HG02840 (cell line): Measurements from ENCODE around the gene ANK2.

Experiments used
- ATAC-seq: cut with Tn5 transposase; IDR thresholded peaks from one replicate; pipeline ENCODE4 v1.9.1; 2021; ENCODE audit warnings: mild to moderate bottlenecking, moderate library complexity, moderate number of reproducible peaks; ENCODE audit not compliant: unreplicated experiment, low FRiP score

The ANK2 gene

GRCh38 chr4:113088050-113088449, 38.6 kb downstream of the ANK2 start:
- ATAC-seq: no peak

DNA sequence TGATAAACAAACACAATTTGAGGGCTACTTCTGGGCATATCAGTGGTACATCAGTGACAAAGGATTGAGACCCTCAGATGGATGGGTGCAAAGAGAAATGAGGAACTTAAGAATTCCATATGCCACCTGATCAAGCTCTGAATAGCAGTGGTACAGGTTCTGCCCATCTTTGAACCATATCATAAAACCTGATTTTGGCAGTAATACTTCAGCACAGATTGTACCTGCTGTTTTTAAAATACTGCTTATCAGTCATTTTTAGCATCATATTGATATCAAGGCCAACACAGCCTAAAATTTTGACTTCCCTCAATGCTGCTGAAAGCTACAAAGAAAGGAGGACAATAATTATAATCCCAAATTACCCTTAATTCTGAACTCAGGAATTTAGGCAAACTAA, 41.5 kb downstream of the ANK2 start:
- ATAC-seq: no peak

- ATAC-seq: no peak
These were observed 44.9 kb downstream of the ANK2 start for GRCh38 chr4:113094331-113094730.

DNA sequence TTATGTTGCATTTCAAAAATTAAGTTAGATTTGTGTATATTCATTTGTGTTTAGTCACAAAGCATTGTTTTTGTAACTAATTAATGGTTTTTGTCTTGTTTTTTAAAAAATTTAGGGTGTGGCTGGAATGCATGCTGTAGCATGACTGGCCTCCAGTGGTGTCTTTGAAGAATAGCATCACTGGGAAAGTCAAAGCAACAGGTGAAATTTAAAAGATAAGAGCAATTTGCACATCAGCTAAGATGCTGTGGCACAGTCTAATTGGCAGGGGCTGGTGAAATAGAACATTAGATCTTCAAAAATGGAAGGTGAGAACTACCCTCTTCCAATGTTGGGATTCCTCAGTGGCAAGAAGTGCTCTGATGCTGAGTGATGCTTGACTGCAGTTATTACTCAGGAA, 45.3 kb downstream of the ANK2 start:
- no peak for ATAC-seq

GRCh38 chr4:113101669-113102068, 52.2 kb downstream of the ANK2 start:
- no peak for ATAC-seq

- ATAC-seq: no peak
These were observed 54.1 kb downstream of the ANK2 start for GRCh38 chr4:113103556-113103955.

DNA sequence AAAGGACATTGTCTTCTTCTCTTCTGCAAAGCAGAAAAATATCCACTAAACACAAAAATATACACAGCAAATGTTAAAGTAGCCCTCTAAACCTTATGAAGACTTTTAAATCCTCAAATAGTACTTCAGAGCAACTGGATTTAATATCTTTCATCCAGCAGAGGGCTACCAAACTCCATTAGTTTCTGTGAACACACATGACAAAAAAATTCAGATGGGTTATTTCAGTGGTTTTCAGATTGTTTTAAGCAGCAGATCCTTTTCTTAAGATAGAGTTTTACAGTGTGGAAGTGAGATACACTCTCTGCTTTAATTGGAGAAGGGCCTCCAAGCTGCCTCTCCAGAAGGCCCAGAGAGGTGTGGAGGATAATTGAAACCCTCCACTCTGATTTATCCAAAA, 56.7 kb downstream of the ANK2 start:
- no peak for ATAC-seq

GRCh38 chr4:113109106-113109718, 59.8 kb downstream of the ANK2 start:
- no peak for ATAC-seq

DNA sequence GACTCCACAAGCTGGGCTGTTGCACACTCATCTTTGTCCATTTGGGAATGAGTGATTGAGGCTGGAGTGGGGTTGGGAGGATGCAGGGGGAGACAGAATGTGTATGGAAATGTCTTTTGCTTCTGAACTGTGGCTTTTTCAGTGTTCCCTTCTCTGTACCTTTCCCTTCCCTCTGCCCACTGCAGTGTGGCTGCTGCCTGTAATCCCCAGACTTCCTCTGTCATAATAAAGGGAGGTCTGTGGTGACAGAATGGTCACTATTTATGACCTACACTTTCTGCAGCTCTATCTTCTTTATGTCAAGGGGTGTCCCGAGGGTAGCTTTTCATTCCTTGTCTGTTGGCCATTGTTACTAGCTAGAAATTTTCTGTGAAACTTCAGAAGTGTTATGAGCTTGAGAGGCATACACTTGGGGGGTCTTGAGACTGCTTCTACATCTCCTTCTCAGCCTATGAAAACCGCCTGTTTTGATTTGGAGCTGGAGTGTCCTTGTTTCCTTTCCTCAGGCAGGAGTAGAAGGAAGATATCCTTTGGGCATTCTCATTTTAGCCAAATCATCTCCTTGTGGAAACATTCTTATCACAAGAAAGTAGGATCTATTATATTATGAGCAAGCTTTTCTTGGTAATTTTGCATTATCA, 63.0 kb downstream of the ANK2 start:
- no peak for ATAC-seq

DNA sequence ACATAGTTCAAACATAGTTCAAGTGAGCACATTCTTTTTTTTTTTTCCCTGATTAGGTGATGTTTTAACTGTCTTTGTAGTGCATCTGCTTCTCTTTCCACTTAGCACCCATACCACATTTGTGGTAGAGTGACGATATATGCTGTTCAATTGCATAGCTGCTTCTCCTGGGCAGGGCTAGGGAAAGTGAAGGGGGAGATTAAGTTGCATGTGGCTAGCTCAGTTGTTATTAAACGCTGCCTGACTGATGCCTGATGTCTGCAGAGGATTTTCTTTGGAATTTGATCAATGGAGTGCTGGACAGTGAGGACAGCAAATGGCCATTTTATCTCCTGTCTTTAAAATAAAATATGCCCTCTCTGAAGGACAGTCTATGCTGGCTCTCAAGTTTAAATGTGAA, 63.7 kb downstream of the ANK2 start:
- ATAC-seq: no peak

DNA sequence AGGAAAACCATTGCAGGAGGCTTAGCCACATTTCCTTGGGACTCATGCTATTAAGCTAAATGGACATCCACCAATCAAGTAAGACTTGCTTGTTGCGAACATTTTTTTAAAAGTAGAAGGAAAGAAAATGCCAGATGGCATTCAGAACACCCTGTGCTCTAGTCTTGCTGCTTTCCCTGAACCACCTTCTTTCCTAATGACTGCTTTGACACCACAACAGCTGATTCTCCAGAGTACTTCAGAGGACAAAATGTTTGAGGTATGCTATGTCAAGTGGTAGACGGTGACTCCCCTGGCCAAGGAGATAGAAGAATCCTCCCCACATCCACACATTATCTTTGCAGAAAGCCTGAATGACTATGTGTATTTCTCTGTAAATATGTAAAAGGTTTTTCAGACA, 65.4 kb downstream of the ANK2 start:
- ATAC-seq: no peak

- ATAC-seq: no peak
These were observed 67.2 kb downstream of the ANK2 start for GRCh38 chr4:113116414-113117357.

DNA sequence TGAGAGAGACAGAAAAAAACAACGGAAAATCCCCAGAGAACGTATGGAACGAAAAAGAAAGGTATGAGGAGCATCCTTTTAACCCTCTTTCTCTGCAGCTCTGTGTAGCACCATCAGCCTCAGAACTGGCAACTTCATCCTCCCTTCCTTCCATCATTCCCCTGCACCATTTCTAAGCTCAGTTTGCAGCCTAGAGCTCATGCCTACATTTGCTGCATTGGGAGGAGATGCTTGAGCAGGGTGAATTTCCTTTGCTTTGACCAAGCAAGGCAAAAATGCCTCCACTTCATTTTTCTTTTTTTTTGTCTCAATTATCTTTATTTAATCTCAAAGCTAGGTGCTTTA, 67.9 kb downstream of the ANK2 start:
- ATAC-seq: no peak

- no peak for ATAC-seq
These were observed 72.6 kb downstream of the ANK2 start for GRCh38 chr4:113122066-113122465.

GRCh38 chr4:113125418-113125817, 76.0 kb downstream of the ANK2 start:
- ATAC-seq: no peak

- ATAC-seq: no peak
These were observed 81.7 kb downstream of the ANK2 start for GRCh38 chr4:113131136-113131535.

GRCh38 chr4:113131621-113132020, 82.2 kb downstream of the ANK2 start:
- ATAC-seq: no peak

DNA sequence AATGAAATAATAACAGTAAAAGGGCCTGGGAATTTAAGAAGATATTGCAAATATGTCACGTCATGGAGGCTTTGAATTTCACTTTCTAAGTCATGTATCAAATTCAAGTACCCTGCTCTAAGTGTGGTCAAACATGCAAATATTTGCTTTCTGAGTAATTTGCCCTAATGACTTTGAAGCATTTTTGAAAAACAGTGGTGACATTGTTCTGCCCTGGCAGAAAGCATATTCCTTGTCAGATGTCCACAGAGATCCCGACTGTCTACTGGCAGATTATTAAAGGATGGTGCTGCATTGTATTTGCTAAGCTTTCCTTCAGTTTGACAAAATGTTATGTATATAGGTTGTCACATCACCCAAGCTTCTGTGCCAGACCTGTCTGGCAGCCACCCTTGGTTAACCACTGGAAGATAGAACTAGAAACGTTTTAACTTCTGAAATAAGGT, 92.5 kb downstream of the ANK2 start:
- ATAC-seq: no peak

DNA sequence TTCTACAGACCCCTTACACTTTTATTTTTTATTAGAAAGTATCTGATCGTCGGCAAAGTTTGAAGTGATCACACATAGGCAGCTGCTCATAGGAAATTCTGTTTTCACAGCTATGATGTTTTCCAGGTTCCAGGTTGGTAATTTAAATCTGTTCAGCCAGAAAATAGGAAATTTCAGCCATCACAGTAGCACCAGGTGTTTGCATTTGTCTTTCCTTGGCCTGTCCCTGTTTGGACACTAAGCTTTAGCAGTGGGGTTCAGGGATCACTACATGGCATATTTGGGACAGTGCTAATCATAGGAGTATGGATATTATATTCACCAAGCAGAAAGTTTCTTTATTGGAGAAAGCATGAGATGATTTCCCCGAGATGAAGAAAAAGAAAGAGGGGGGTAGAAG, 92.9 kb downstream of the ANK2 start:
- ATAC-seq: no peak

DNA sequence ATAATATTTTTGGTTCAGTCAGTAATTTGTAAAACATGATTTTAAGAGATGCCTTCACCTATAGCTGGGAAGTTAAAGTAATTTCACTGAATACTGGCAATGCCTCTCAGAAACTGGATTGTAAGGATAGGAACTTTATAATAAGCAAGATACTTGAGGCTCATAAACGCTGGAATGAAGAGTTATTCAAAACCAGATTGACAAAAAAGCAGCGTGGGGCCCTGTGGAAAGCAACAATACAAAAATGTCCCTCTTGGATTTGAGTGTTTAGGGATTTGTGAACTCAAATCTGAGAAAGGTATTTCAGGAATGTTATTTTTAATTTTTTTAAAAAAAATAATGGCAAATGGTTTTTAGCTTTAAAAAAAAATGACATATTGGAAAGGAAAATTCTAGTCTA, 94.6 kb downstream of the ANK2 start:
- no peak for ATAC-seq

DNA sequence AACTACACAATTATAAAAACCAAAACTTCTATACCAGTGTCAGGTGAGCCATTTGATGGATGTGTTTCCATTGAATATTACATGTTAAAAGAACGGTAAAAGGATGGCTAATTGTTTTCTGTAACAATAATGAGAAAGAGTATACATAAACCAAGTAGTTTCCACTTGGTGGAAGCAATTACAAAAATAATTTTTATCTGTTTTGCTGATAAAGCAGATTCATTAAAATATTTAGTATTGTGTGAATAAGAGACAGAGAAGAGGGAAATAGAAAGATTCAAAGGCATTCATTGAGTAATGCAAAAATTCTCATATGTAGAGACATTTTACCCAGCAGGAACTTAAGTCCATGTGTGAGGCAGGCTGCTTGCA, 95.7 kb downstream of the ANK2 start:
- no peak for ATAC-seq
